ENCODE measurements around the gene FMN1.

Gene FMN1

DNA sequence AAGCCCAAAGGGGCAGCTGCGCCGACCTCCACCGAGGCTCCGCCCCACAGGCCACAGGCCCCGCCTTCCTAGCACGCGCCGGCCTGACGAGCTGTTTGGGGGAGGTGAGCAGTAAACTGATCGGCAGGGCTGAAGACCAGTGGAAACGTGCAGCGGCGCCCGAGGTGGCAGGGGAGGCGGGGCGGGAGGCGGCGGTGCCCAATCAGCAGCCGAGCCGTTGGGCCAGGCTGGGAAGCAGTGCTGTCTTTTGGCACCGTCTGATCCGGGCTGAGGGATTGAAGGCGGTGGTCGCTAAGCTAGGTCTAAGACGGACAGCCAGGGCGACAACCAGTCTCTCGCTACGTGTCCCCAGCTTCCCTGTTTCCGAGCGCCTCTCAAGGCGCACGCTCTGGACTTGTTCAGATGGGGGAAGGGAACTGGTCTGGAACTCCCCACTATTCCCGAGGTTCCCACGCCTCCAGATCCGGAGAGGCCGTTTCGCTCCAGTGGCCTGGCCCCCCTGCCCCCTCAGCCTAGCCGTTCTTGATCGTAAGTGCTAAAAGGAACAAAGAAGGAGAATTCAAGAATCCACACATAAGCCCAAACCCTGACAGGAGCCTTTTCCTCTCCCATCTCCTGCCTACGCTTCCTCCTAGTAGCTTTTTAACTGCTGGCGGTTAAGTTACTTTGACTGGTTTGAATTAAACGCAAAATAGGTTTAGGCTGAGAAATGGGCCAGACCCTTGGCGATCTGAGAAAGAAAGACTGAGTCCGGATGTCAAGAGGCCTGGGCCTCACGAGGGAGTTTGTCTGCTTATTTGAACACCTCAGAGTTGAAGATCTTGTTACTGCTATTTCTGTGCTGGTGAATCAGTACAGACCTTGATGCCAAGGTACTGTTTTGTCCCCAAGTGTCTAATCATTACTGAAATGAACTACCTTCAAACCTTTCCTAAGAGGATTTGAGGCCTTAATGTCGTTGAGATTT is at the start of gene FMN1:
FMN1 (minus strand) TSS at position 11 of the 967 bp plus-strand sequence. CDS start 39,800 bp downstream, outside the sequence.
- DNase-seq, result peak; percentile 98

DNA sequence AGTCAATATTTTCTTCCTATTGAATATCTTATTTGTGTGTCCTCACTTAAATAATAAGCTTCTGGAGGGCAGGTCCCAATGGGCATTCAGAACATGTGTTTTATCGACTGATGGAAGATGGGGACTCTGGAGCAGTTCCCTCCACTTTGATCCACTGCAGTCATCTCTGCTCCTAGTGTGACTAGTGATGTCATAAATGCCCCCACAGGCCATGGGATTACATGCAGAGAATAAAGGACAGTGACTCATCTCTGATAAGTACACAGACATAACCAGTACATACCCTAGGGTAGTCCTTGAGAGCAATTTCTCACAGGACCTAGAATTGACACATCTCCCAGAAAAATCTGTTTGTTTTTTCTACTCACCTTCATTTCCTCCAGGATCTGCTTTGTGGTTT is 49.4 kb upstream of the FMN1 start:
- peak; percentile 54 for DNase-seq

- no peak for DNase-seq
These were observed 48.9 kb upstream of the FMN1 start for GRCh38 chr15:33243393-33243792.

GRCh38 chr15:33242669-33243191 is 48.2 kb upstream of the FMN1 start:
- peak; percentile 46 for DNase-seq

- peak; percentile 33 for DNase-seq
These were observed 47.7 kb upstream of the FMN1 start for GRCh38 chr15:33242165-33242564.

GRCh38 chr15:33236841-33237509 is 42.5 kb upstream of the FMN1 start:
- no peak for DNase-seq

DNA sequence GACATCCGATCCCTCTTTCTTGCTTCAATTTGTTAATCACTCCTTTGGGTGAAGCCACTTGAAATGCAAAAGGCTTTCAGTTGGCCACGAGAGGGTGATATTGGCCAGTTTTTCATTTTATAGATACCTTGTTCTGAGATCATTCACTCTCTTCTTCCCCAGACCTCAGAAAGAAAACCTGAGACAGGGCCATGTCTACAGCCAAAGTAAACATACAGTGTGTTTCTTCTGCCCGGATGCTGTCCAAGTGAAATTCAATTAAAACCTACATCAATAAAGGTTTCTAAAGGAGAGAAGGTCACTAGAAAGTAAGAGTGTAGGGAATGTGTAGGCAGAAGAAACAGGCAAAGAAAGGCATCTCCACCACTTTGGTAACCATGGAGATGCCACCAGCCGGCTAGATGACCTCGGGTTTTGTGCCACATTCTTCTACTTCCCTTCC is 39.5 kb upstream of the FMN1 start:
- DNase-seq, result peak; percentile 76

DNA sequence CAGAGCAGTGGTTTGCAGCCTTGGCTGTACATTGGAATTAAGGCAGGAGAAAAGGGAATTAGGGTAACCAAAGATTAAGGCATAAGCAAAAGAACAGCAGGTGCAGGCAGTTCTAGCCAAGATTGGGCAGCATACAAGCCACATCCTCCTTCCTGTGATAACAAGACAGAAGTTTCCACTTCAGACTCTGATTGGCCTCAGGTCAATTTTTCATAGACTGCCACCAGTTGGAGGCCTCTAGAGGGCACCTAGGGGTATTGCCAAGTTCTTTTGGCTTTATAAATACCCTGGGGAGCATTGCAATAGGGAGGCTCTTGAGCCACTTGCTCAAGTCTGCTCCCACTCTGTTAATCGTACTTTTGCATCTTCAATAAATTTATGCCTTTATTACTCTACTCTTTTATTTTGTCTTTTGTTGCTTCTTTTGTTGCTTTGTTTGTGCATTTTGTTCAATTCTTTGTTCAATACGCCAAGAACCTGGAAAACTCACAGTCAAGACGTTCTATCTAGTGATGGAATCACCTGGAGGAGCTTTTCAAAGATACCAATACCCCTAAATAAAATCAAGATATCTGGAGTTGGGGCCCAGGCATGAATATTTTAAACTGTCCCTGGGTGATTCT is 32.2 kb upstream of the FMN1 start:
- DNase-seq, result peak; percentile 98

- peak; percentile 74 for DNase-seq
These were observed 23.6 kb upstream of the FMN1 start for GRCh38 chr15:33218071-33218491.

- peak; percentile 84 for DNase-seq
These were observed 21.7 kb upstream of the FMN1 start for GRCh38 chr15:33215941-33216872.

DNA sequence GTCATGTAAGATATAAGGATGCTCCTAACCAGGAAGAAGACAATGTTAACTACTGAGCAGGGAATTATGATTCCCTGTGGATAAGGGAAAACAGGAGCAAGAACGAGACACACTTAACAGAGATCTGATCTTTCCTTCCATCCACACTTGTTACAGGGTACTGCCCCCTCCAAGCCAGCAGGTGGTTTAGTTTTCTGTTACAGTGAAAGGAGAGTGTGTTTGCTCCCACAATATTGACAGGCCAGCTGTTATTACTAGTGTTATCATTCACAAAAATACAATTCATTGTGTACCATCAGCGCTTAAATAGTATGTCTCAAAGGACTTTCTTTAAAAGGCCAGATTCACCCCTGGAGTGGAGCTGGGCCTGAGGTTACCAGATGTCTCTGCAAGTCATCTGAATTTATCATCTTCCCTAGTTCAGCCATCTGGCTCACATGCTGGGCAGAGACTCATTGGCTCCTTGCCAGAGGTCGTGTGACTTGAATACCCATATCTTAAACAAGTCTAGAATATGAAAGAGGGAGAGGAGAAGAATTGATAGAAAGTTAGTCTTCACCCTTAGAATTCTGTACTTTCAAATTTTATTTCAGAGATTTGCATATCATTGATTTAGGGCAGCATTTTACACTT is 16.8 kb upstream of the FMN1 start:
- peak; percentile 99 for DNase-seq

- peak; percentile 25 for DNase-seq
These were observed 15.3 kb upstream of the FMN1 start for GRCh38 chr15:33209575-33210481.

DNA sequence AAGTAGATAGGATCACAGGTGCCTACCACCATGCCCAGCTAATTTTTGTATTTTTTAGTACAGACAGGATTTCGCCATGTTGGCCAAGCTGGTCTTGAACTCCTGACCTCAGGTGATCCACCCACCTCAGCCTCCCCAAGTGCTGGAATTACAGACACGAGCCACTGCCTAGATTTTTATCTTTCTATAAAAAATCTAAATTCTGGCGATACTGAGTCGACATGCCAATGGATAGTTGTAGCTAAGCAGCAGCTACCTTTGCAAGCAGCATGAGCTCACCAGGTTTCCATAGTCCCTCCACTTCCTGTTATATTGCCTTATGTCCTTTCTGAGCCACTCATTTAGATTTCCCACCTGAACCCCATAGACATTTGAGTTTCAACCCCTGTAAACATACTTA is 13.1 kb upstream of the FMN1 start:
- peak; percentile 19 for DNase-seq

GRCh38 chr15:33206366-33206765 is 11.9 kb upstream of the FMN1 start:
- DNase-seq, result no peak

- no peak for DNase-seq
These were observed 10.4 kb upstream of the FMN1 start for GRCh38 chr15:33204926-33205325.

GRCh38 chr15:33204087-33204486 is 9.6 kb upstream of the FMN1 start:
- no peak for DNase-seq

- DNase-seq, result peak; percentile 99
These were observed 7.1 kb upstream of the FMN1 start for GRCh38 chr15:33201491-33202231.

DNA sequence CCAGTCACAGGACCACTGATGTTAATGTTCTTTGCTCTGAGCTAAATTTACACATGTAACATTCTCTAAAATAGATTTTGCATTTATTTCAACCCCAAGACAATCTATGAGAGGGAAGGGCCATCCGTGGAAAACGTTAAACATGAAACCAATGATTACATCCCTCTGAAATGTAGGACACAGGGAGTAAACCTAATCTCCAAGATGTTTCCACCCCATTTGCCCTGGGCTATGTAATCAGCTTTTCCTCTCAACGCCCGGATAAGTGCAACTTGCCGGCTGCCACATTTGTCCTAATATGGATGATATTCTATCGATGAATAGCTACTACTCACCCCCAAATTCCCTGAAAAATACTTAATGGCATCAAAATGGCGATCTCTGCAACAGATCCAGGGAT is 6.4 kb upstream of the FMN1 start:
- peak; percentile 88 for DNase-seq

GRCh38 chr15:33200444-33200843 is 5.9 kb upstream of the FMN1 start:
- peak; percentile 72 for DNase-seq

- DNase-seq, result no peak
These were observed 4.0 kb upstream of the FMN1 start for GRCh38 chr15:33198541-33198940.

All from NCI-H69 (cell line).